Esophagus muscularis mucosa (tissue), 3 donors: ENCODE measurements around the gene IQCH.

ENCODE experiments used
- EP300 ChIP-seq: sonication (generic); formaldehyde crosslinking; IDR thresholded peaks from one replicate; pipeline ENCODE4 v1.6.1; 2017; ENCODE audit warnings: antibody characterized with exemption
- TF ChIP-seq, protein P1 (sequence below), 3 experiments: fragments of 200-600 bp in 2 of 3; fragments of 450-650 bp in 1 of 3; sonication (generic) in 2 of 3; IDR thresholded peaks; one replicate each; pipeline ENCODE4 v1.5.1; 2017 to 2019; ENCODE audit warnings: antibody characterized with exemption in 3 of 3, mild to moderate bottlenecking in 2 of 3, moderate library complexity in 1 of 3

GRCh38 chr15:67549736-67550135, 295.1 kb downstream of the IQCH start:
- TF ChIP-seq, protein P1, sequence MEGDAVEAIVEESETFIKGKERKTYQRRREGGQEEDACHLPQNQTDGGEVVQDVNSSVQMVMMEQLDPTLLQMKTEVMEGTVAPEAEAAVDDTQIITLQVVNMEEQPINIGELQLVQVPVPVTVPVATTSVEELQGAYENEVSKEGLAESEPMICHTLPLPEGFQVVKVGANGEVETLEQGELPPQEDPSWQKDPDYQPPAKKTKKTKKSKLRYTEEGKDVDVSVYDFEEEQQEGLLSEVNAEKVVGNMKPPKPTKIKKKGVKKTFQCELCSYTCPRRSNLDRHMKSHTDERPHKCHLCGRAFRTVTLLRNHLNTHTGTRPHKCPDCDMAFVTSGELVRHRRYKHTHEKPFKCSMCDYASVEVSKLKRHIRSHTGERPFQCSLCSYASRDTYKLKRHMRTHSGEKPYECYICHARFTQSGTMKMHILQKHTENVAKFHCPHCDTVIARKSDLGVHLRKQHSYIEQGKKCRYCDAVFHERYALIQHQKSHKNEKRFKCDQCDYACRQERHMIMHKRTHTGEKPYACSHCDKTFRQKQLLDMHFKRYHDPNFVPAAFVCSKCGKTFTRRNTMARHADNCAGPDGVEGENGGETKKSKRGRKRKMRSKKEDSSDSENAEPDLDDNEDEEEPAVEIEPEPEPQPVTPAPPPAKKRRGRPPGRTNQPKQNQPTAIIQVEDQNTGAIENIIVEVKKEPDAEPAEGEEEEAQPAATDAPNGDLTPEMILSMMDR (IDR thresholded peaks at IDR 0.05) = no peak
- no peak for TF ChIP-seq EP300
